Neural progenitor cell (in vitro differentiated cells): ENCODE measurements around the gene TBC1D1. TPM values are rescaled to one million over a fixed set of nuclear protein-coding genes. Genes with fewer than 3 reads are reported as not detected.

Experiments
- DNase-seq: peaks from one replicate; pipeline ENCODE4 v3.0.0-alpha.2; 2016; ENCODE audit warnings: low spot score
- H2AFZ ChIP-seq: fragments of 200-600 bp; sonication (generic); replicated peaks from 2 replicates; pipeline ENCODE4 v1.6.1; 2016; ENCODE audit warnings: antibody characterized with exemption
- H3F3A ChIP-seq: fragments of 200-600 bp; sonication (generic); 2 replicates; pipeline ENCODE4 v1.6.1; 2016; ENCODE audit warnings: antibody characterized with exemption, low read depth
- H3K27ac ChIP-seq: fragments of 200-600 bp; sonication (generic); 2 replicates; pipeline ENCODE4 v1.5.1; 2016; ENCODE audit warnings: mild to moderate bottlenecking
- H3K27me3 ChIP-seq: fragments of 200-600 bp; sonication (generic); 2 replicates; pipeline ENCODE4 v1.6.1; 2016; ENCODE audit warnings: mild to moderate bottlenecking, moderate library complexity
- H3K36me3 ChIP-seq: fragments of 200-600 bp; sonication (generic); 2 replicates; pipeline ENCODE4 v1.5.1; 2016
- H3K4me1 ChIP-seq: fragments of 200-600 bp; sonication (generic); 2 replicates; pipeline ENCODE4 v1.6.1; 2016; ENCODE audit warnings: mixed run types
- H3K4me2 ChIP-seq: fragments of 200-600 bp; sonication (generic); 2 replicates; pipeline ENCODE4 v1.6.1; 2016
- H3K4me3 ChIP-seq: fragments of 200-600 bp; sonication (generic); 2 replicates; pipeline ENCODE4 v1.5.1; 2016
- H3K79me2 ChIP-seq: fragments of 200-600 bp; sonication (generic); 2 replicates; pipeline ENCODE4 v1.6.1; 2016; ENCODE audit warnings: low read depth
- H3K9ac ChIP-seq: fragments of 200-600 bp; sonication (generic); 2 replicates; pipeline ENCODE4 v1.6.1; 2016
- H3K9me3 ChIP-seq: fragments of 200-600 bp; sonication (generic); 2 replicates; pipeline ENCODE4 v1.5.1; 2016; ENCODE audit warnings: low read depth
- H4K20me1 ChIP-seq: fragments of 200-600 bp; sonication (generic); 2 replicates; pipeline ENCODE4 v1.6.1; 2016; ENCODE audit warnings: low read depth
- H3K27ac Mint-ChIP-seq: 3 replicates; pipeline ENCODE4 v1.8.0; 2021; ENCODE audit warnings: mixed read lengths
- H3K27me3 Mint-ChIP-seq: 2 replicates; pipeline ENCODE4 v1.8.0; 2022; ENCODE audit warnings: low read depth, mild to moderate bottlenecking, inconsistent platforms, moderate library complexity, mixed read lengths; ENCODE audit not compliant: insufficient read depth
- H3K36me3 Mint-ChIP-seq: 3 replicates; pipeline ENCODE4 v1.8.0; 2021; ENCODE audit warnings: mixed read lengths
- H3K4me1 Mint-ChIP-seq: 3 replicates; pipeline ENCODE4 v1.8.0; 2021; ENCODE audit warnings: mixed read lengths
- H3K4me3 Mint-ChIP-seq: 3 replicates; pipeline ENCODE4 v1.8.0; 2021; ENCODE audit warnings: mild to moderate bottlenecking, moderate library complexity, mixed read lengths
- H3K9me3 Mint-ChIP-seq: 3 replicates; pipeline ENCODE4 v1.8.0; 2020; ENCODE audit warnings: mixed read lengths
- CTCF ChIP-seq: fragments of 200-600 bp; sonication (generic); IDR thresholded peaks from 2 replicates; pipeline ENCODE4 v1.5.1; 2017; ENCODE audit warnings: antibody characterized with exemption, mild to moderate bottlenecking
- EZH2 ChIP-seq: fragments of 200-600 bp; sonication (generic); IDR thresholded peaks from 2 replicates; pipeline ENCODE4 v1.6.1; 2017; ENCODE audit warnings: antibody characterized with exemption, mild to moderate bottlenecking, moderate library complexity
- EZH2phosphoT487 ChIP-seq: fragments of 200-600 bp; sonication (generic); IDR thresholded peaks from 2 replicates; pipeline ENCODE4 v1.6.1; 2017; ENCODE audit warnings: antibody characterized with exemption
- total RNA-seq: library from RNA; depleted of rRNA; stranded (reverse); fragments of >200 nt; gene quantifications from 2 replicates; pipeline ENCODE4 v1.2.3, GENCODE V29; 2015; ENCODE audit warnings: low replicate concordance

The TBC1D1 gene
- total RNA-seq, 1 donor from 2014 or later: 208 TPM

- H3K79me2 ChIP-seq: no peaks in the 10 kb centered on the region
- H3K36me3 ChIP-seq: no peaks in the 10 kb centered on the region
- peaks cover 51% of the 10 kb centered on the region for H3K4me1 ChIP-seq
- Mint-ChIP-seq H3K27me3 (peaks cover 8% of the 10 kb centered on the region), H3K4me3 (no peak overlapping the region), H3K36me3 (peaks cover 18% of the 10 kb centered on the region), H3K27ac (no peak overlapping the region), H3K4me1 (peaks cover 57% of the 10 kb centered on the region), H3K9me3 (no peaks in the 10 kb centered on the region)
- peaks cover 21% of the 10 kb centered on the region for H4K20me1 ChIP-seq
- H3K4me2 ChIP-seq: no peak overlapping the region
- no peak for TF ChIP-seq EZH2
- no peak for TF ChIP-seq CTCF
- no peak for TF ChIP-seq EZH2phosphoT487
- no peaks in the 10 kb centered on the region for H3K27me3 ChIP-seq
- peaks cover 35% of the 10 kb centered on the region for H3F3A ChIP-seq
- no peak overlapping the region for H3K27ac ChIP-seq
- H3K4me3 ChIP-seq: no peak overlapping the region
- no peak for DNase-seq
- H2AFZ ChIP-seq: no peak overlapping the region
- no peaks in the 10 kb centered on the region for H3K9me3 ChIP-seq
- no peak overlapping the region for H3K9ac ChIP-seq
Observed at GRCh38 chr4:38124961-38125360, 234.1 kb downstream of the TBC1D1 start.

DNA sequence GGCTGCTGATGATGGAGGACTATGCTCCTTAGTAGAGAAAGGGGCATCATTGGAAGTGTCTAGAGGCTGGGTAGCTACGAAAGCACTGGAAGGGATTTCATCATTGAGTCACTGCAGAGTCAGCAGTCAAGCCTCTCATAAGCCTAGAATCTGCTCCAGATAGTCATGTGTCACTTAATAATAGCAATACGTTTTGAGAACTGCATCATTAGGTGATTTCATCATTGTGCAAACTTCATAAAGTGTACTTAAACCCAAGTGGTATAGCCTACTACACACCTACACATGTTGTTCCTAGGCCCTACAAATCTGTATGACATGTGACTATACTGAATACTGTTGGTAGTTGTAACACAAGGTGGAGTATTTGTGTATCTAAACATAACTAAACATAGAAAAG, 234.9 kb downstream of the TBC1D1 start:
- Mint-ChIP-seq H3K4me1 (peaks cover 60% of the 10 kb centered on the region), H3K4me3 (no peak overlapping the region), H3K27me3 (peaks cover 6% of the 10 kb centered on the region), H3K27ac (no peak overlapping the region), H3K36me3 (peaks cover 15% of the 10 kb centered on the region), H3K9me3 (no peaks in the 10 kb centered on the region)
- Histone ChIP-seq H3K9me3 (no peaks in the 10 kb centered on the region), H3K27me3 (no peaks in the 10 kb centered on the region), H3K9ac (no peak overlapping the region), H4K20me1 (peaks cover 26% of the 10 kb centered on the region), H2AFZ (no peak overlapping the region), H3K36me3 (no peaks in the 10 kb centered on the region), H3K4me1 (peaks cover 59% of the 10 kb centered on the region), H3K27ac (no peak overlapping the region), H3F3A (peaks cover 44% of the 10 kb centered on the region), H3K4me3 (no peak overlapping the region), H3K4me2 (no peak overlapping the region), H3K79me2 (no peaks in the 10 kb centered on the region)
- DNase-seq: no peak
- TF ChIP-seq EZH2phosphoT487: no peak
- TF ChIP-seq EZH2: no peak
- TF ChIP-seq CTCF: no peak

GRCh38 chr4:38128478-38129459, 237.9 kb downstream of the TBC1D1 start:
- H3K4me2 ChIP-seq: peak overlapping the region; percentile 16
- H3K4me1 Mint-ChIP-seq: peaks cover 65% of the 10 kb centered on the region
- H3K4me3 Mint-ChIP-seq: peak overlapping the region; percentile 42
- H4K20me1 ChIP-seq: peaks cover 16% of the 10 kb centered on the region
- peak overlapping the region; percentile 65 for H3K27ac Mint-ChIP-seq
- H3K9me3 Mint-ChIP-seq: no peaks in the 10 kb centered on the region
- H3K27ac ChIP-seq: no peak overlapping the region
- no peak for TF ChIP-seq CTCF
- no peak for TF ChIP-seq EZH2phosphoT487
- no peak for TF ChIP-seq EZH2
- peak; percentile 18 for DNase-seq
- peaks cover 36% of the 10 kb centered on the region for H3F3A ChIP-seq
- H3K9me3 ChIP-seq: no peaks in the 10 kb centered on the region
- H3K36me3 Mint-ChIP-seq: peaks cover 22% of the 10 kb centered on the region
- H3K27me3 ChIP-seq: no peaks in the 10 kb centered on the region
- H3K79me2 ChIP-seq: no peaks in the 10 kb centered on the region
- no peak overlapping the region for H3K9ac ChIP-seq
- H3K36me3 ChIP-seq: no peaks in the 10 kb centered on the region
- no peak overlapping the region for H2AFZ ChIP-seq
- peaks cover 55% of the 10 kb centered on the region for H3K4me1 ChIP-seq
- H3K27me3 Mint-ChIP-seq: no peaks in the 10 kb centered on the region
- no peak overlapping the region for H3K4me3 ChIP-seq
